H9 (cell line): ENCODE measurements around the gene YPEL3. TPM values are rescaled to one million over a fixed set of nuclear protein-coding genes. Genes with fewer than 3 reads are reported as not detected.

ENCODE experiments used
- DNase-seq: peaks from one replicate; pipeline ENCODE4 v3.0.0-alpha.2; 2017
- H2AFZ ChIP-seq: one replicate; pipeline ENCODE4 v1.6.1; 2013; ENCODE audit warnings: mild to moderate bottlenecking, low read length, control low read depth, moderate library complexity
- H2AK5ac ChIP-seq: 2 replicates; pipeline ENCODE4 v1.6.1; 2013; ENCODE audit warnings: low read length, control low read depth, mixed read lengths; ENCODE audit not compliant: insufficient read length
- H2BK120ac ChIP-seq: one replicate; pipeline ENCODE4 v1.6.1; 2013; ENCODE audit warnings: low read depth, mild to moderate bottlenecking, low read length, control low read depth, inconsistent platforms; ENCODE audit not compliant: poor library complexity, severe bottlenecking
- H2BK12ac ChIP-seq: 2 replicates; pipeline ENCODE4 v1.6.1; 2013; ENCODE audit warnings: low read length, control low read depth, mixed read lengths, low read depth; ENCODE audit not compliant: insufficient read length
- H2BK15ac ChIP-seq: 2 replicates; pipeline ENCODE4 v1.6.1; 2013; ENCODE audit warnings: low read depth, low read length, control low read depth
- H2BK20ac ChIP-seq: one replicate; pipeline ENCODE4 v1.6.1; 2013; ENCODE audit warnings: low read depth, mild to moderate bottlenecking, low read length, control low read depth, inconsistent platforms; ENCODE audit not compliant: poor library complexity, severe bottlenecking
- H2BK5ac ChIP-seq: 2 replicates; pipeline ENCODE4 v1.6.1; 2013; ENCODE audit warnings: low read length, control low read depth, mixed read lengths; ENCODE audit not compliant: insufficient read length
- H3K14ac ChIP-seq: 2 replicates; pipeline ENCODE4 v1.6.1; 2013; ENCODE audit warnings: low read length, control low read depth; ENCODE audit not compliant: insufficient read depth
- H3K18ac ChIP-seq: 2 replicates; pipeline ENCODE4 v1.6.1; 2013; ENCODE audit warnings: low read depth, mild to moderate bottlenecking, mixed read lengths, low read length, control low read depth; ENCODE audit not compliant: insufficient read length
- H3K23ac ChIP-seq: 2 replicates; pipeline ENCODE4 v1.6.1; 2013; ENCODE audit warnings: low read length, control low read depth, mixed read lengths, low read depth; ENCODE audit not compliant: insufficient read length
- H3K23me2 ChIP-seq: 2 replicates; pipeline ENCODE4 v1.6.1; 2013; ENCODE audit warnings: low read depth, mild to moderate bottlenecking, mixed read lengths, low read length, control low read depth; ENCODE audit not compliant: insufficient read length, poor library complexity, severe bottlenecking
- H3K27ac ChIP-seq: 2 replicates; pipeline ENCODE4 v1.5.1; 2013; ENCODE audit warnings: low read length, control low read depth, mixed read lengths, low read depth; ENCODE audit not compliant: insufficient read length
- H3K27me3 ChIP-seq: 2 replicates; pipeline ENCODE4 v1.6.1; 2013; ENCODE audit warnings: low read length, control low read depth, inconsistent platforms; ENCODE audit not compliant: insufficient read depth
- H3K4ac ChIP-seq: 2 replicates; pipeline ENCODE4 v1.6.1; 2013; ENCODE audit warnings: low read depth, mild to moderate bottlenecking, control low read depth, inconsistent platforms, low read length, moderate library complexity
- H3K4me1 ChIP-seq: 2 replicates; pipeline ENCODE4 v1.6.1; 2013; ENCODE audit warnings: low read length, control low read depth, inconsistent platforms; ENCODE audit not compliant: insufficient read depth
- H3K4me2 ChIP-seq: 2 replicates; pipeline ENCODE4 v1.6.1; 2013; ENCODE audit warnings: low read length, control low read depth, mixed read lengths; ENCODE audit not compliant: insufficient read length, insufficient read depth
- H3K56ac ChIP-seq: 2 replicates; pipeline ENCODE4 v1.6.1; 2013; ENCODE audit warnings: low read depth, mild to moderate bottlenecking, mixed read lengths, low read length, control low read depth; ENCODE audit not compliant: insufficient read length
- H3K79me1 ChIP-seq: 2 replicates; pipeline ENCODE4 v1.6.1; 2013; ENCODE audit warnings: low read depth, mild to moderate bottlenecking, moderate library complexity, low read length, control low read depth, inconsistent platforms; ENCODE audit not compliant: insufficient read depth, poor library complexity, severe bottlenecking
- H3K79me2 ChIP-seq: 2 replicates; pipeline ENCODE4 v1.6.1; 2013; ENCODE audit warnings: low read length, control low read depth, inconsistent platforms; ENCODE audit not compliant: insufficient read depth
- H3K9ac ChIP-seq: 2 replicates; pipeline ENCODE4 v1.6.1; 2013; ENCODE audit warnings: low read length, control low read depth, mixed read lengths; ENCODE audit not compliant: insufficient read length; ENCODE audit errors: extremely low read depth
- H3K9me3 ChIP-seq: one replicate; pipeline ENCODE4 v1.6.1; 2013; ENCODE audit warnings: low read depth, low read length, inconsistent platforms; ENCODE audit not compliant: control insufficient read depth
- H3T11ph ChIP-seq: one replicate; pipeline ENCODE4 v1.6.1; 2013; ENCODE audit warnings: mild to moderate bottlenecking, low read length, control low read depth, inconsistent platforms
- H4K20me1 ChIP-seq: one replicate; pipeline ENCODE4 v1.6.1; 2013; ENCODE audit not compliant: control insufficient read depth, insufficient read length, insufficient read depth
- H4K5ac ChIP-seq: 2 replicates; pipeline ENCODE4 v1.6.1; 2013; ENCODE audit warnings: low read depth, mild to moderate bottlenecking, mixed read lengths, low read length, control low read depth; ENCODE audit not compliant: insufficient read length
- H4K8ac ChIP-seq: replicated peaks from 2 replicates; pipeline ENCODE4 v1.6.1; 2013; ENCODE audit warnings: low read length, control low read depth, mixed read lengths, low read depth; ENCODE audit not compliant: insufficient read length
- H4K91ac ChIP-seq: 2 replicates; pipeline ENCODE4 v1.6.1; 2013; ENCODE audit warnings: low read depth, mild to moderate bottlenecking, moderate library complexity, mixed read lengths, low read length, control low read depth; ENCODE audit not compliant: insufficient read length
- H3K27ac Mint-ChIP-seq, 3 experiments: 2 replicates in 2 of 3; 3 replicates in 1 of 3; pipeline ENCODE4 v1.8.0; 2020 to 2021; ENCODE audit warnings: mixed read lengths in 3 of 3, mild to moderate bottlenecking in 1 of 3, moderate library complexity in 1 of 3
- H3K27me3 Mint-ChIP-seq: 2 replicates; pipeline ENCODE4 v1.8.0; 2021; ENCODE audit warnings: low read depth, mild to moderate bottlenecking, moderate library complexity, mixed read lengths
- H3K36me3 Mint-ChIP-seq, 3 experiments: 2 replicates in 2 of 3; 3 replicates in 1 of 3; pipeline ENCODE4 v1.8.0; 2020 to 2021; ENCODE audit warnings: low read depth in 3 of 3, mixed read lengths in 3 of 3; ENCODE audit not compliant: insufficient read depth in 1 of 3
- H3K4me1 Mint-ChIP-seq, 2 experiments: 2 replicates each; pipeline ENCODE4 v1.8.0; 2020; ENCODE audit warnings: mixed read lengths in 2 of 2
- H3K4me3 Mint-ChIP-seq, 2 experiments: 2 replicates in 1 of 2; 3 replicates in 1 of 2; pipeline ENCODE4 v1.8.0; 2020 to 2021; ENCODE audit warnings: mild to moderate bottlenecking in 2 of 2, mixed read lengths in 2 of 2, moderate library complexity in 1 of 2
- H3K9me3 Mint-ChIP-seq, 2 experiments: 2 replicates in 1 of 2; 3 replicates in 1 of 2; pipeline ENCODE4 v1.8.0; 2020; ENCODE audit warnings: mild to moderate bottlenecking in 2 of 2, mixed read lengths in 2 of 2, moderate library complexity in 1 of 2
- WGBS: extraction: QIAGEN DNeasy Blood & Tissue Kit; methylation state at CpG from one replicate; pipeline ENCODE4 v1.1.7; 2013; ENCODE audit warnings: missing lambda C conversion rate, low lambda C conversion rate, mixed read lengths; ENCODE audit not compliant: insufficient read length; ENCODE audit errors: extremely low coverage; 5-methylcytosine and 5-hydroxymethylcytosine counted together
- total RNA-seq: library from RNA; stranded (reverse); gene quantifications from 2 replicates; pipeline ENCODE4 v1.2.1, GENCODE V29; 2021
- TF ChIP-seq, protein P1 (sequence below): fragments of 200-600 bp; sonication (generic); conservative IDR thresholded peaks from 3 replicates; pipeline ENCODE4 v1.8.0; 2021; ENCODE audit warnings: antibody characterized with exemption, mild to moderate bottlenecking

The YPEL3 gene
- total RNA-seq, 1 experiment from 2014 or later: 27.5 TPM

DNA sequence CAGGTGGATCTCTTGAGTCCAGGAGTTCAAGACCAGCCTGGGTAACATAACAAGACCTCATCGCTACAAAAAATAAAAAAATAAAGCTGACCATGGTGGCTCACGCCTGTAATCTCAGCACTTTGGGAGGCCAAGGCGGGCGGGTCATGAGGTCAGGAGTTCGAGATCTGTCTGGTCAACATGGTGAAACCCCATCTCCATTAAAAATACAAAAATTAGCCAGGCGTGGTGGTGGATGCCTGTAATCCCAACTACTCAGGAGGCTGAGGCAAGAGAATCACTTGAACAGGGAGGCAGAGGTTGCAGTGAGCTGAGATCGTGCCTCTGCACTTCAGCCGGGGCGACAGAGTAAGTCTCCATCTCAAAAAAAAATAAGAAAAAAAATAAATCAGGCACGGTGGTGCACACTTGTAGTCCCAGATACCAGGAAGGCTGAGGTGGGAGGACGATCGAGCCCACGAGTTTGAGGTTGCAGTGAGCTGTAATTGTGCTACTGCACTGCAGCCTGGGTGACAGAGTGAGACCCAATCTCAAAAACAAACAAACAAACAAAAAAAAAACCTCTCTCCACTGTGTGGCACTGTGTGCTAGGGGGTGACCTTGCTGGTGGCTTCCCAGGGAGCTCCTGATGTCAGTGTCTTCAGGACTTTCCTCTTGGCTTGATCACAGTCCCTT is 46.8 kb upstream of the YPEL3 start:
- H2BK12ac ChIP-seq: no peak overlapping the region
- H3K14ac ChIP-seq: no peak overlapping the region
- H2AFZ ChIP-seq: no peak overlapping the region
- H3K27ac ChIP-seq: no peak overlapping the region
- no peaks in the 10 kb centered on the region for H3K4me1 Mint-ChIP-seq
- H3K27me3 ChIP-seq: no peaks in the 10 kb centered on the region
- H3K79me2 ChIP-seq: no peaks in the 10 kb centered on the region
- H3K4ac ChIP-seq: no peak overlapping the region
- peaks cover 2% of the 10 kb centered on the region for H3K27me3 Mint-ChIP-seq
- WGBS: no CpG with 5 or more reads among the region's 13 CpGs
- H3K56ac ChIP-seq: no peak overlapping the region
- no peak overlapping the region for H2BK15ac ChIP-seq
- no peak overlapping the region for H2BK5ac ChIP-seq
- no peaks in the 10 kb centered on the region for H3K36me3 Mint-ChIP-seq
- H4K20me1 ChIP-seq: no peaks in the 10 kb centered on the region
- H3K4me1 ChIP-seq: no peaks in the 10 kb centered on the region
- no peak overlapping the region for H3K4me2 ChIP-seq
- no peak overlapping the region for H3K18ac ChIP-seq
- H3K9ac ChIP-seq: no peak overlapping the region
- H3K9me3 ChIP-seq: no peaks in the 10 kb centered on the region
- no peak overlapping the region for H4K5ac ChIP-seq
- no peaks in the 10 kb centered on the region for H3K79me1 ChIP-seq
- H4K91ac ChIP-seq: no peak overlapping the region
- no peak overlapping the region for H2BK20ac ChIP-seq
- H3K9me3 Mint-ChIP-seq: peaks cover 0 to under 1% of the 10 kb centered on the region in 2 experiments; a peak in 1 of 5 replicates
- H3K4me3 Mint-ChIP-seq: no peak overlapping the region; a peak in 1 of 5 replicates
- no peak overlapping the region for H4K8ac ChIP-seq
- no peak overlapping the region for H3K23ac ChIP-seq
- H3K27ac Mint-ChIP-seq: no peak overlapping the region; a peak in 1 of 7 replicates
- DNase-seq: peak; percentile 30
- peaks cover 3% of the 10 kb centered on the region for H3K23me2 ChIP-seq
- no peak overlapping the region for H2BK120ac ChIP-seq
- H2AK5ac ChIP-seq: no peak overlapping the region
- TF ChIP-seq, protein P1, sequence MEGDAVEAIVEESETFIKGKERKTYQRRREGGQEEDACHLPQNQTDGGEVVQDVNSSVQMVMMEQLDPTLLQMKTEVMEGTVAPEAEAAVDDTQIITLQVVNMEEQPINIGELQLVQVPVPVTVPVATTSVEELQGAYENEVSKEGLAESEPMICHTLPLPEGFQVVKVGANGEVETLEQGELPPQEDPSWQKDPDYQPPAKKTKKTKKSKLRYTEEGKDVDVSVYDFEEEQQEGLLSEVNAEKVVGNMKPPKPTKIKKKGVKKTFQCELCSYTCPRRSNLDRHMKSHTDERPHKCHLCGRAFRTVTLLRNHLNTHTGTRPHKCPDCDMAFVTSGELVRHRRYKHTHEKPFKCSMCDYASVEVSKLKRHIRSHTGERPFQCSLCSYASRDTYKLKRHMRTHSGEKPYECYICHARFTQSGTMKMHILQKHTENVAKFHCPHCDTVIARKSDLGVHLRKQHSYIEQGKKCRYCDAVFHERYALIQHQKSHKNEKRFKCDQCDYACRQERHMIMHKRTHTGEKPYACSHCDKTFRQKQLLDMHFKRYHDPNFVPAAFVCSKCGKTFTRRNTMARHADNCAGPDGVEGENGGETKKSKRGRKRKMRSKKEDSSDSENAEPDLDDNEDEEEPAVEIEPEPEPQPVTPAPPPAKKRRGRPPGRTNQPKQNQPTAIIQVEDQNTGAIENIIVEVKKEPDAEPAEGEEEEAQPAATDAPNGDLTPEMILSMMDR: peak; percentile 44; the same call in 2 of the 3 replicates
- no peak overlapping the region for H3T11ph ChIP-seq
